ENCODE measurements around the gene COL6A2. TPM values are rescaled to one million over a fixed set of nuclear protein-coding genes. Genes with fewer than 3 reads are reported as not detected.

Gene COL6A2
- total RNA-seq, 1 donor from 2014 or later: 120 TPM

GRCh38 chr21:46159390-46159789 is 61.5 kb downstream of the COL6A2 start:
- Histone ChIP-seq H3K9ac (ENCODE audit: low read length) (no peak overlapping the region), H3K27ac (ENCODE audit: low read depth, low read length) (no peak overlapping the region), H3K4me2 (ENCODE audit: low read length) (no peak overlapping the region), H3K4me3 (ENCODE audit: insufficient read depth, low read depth, low read length) (no peak overlapping the region), H3K4me1 (ENCODE audit: insufficient read depth, low read length) (no peaks in the 10 kb centered on the region), H3K79me2 (ENCODE audit: insufficient read depth, low read length) (no peaks in the 10 kb centered on the region), H3K27me3 (ENCODE audit: insufficient read depth, low read length) (peaks cover 8% of the 10 kb centered on the region), H3K36me3 (ENCODE audit: insufficient read depth, low read length) (no peaks in the 10 kb centered on the region), H2AFZ (ENCODE audit: low read depth, low read length) (no peak overlapping the region), H3K9me3 (ENCODE audit: insufficient read depth, low read depth, low read length) (no peaks in the 10 kb centered on the region), H4K20me1 (ENCODE audit: insufficient read depth, low read length) (no peaks in the 10 kb centered on the region)
- peak overlapping the region; percentile 18 for H3K27ac Mint-ChIP-seq (ENCODE audit: unreplicated experiment)
- H3K36me3 Mint-ChIP-seq (ENCODE audit: low read depth, unreplicated experiment): peaks cover 11% of the 10 kb centered on the region
- H3K27me3 Mint-ChIP-seq (ENCODE audit: low read depth, unreplicated experiment): no peaks in the 10 kb centered on the region
- DNase-seq (ENCODE audit: low read depth) (no peak), FAIRE-seq (no peak)
- peaks cover 3% of the 10 kb centered on the region for H3K9me3 Mint-ChIP-seq (ENCODE audit: unreplicated experiment)
- no peaks in the 10 kb centered on the region for H3K4me1 Mint-ChIP-seq (ENCODE audit: low read depth, unreplicated experiment)
- no peak overlapping the region for H3K4me3 Mint-ChIP-seq (ENCODE audit: unreplicated experiment)
- no peak for TF ChIP-seq CTCF (IDR thresholded peaks at IDR 0.05; ENCODE audit: insufficient read depth, low read depth, low read length)
- TF ChIP-seq EZH2 (IDR thresholded peaks at IDR 0.05; ENCODE audit: insufficient read depth, low read length): no peak

DNA sequence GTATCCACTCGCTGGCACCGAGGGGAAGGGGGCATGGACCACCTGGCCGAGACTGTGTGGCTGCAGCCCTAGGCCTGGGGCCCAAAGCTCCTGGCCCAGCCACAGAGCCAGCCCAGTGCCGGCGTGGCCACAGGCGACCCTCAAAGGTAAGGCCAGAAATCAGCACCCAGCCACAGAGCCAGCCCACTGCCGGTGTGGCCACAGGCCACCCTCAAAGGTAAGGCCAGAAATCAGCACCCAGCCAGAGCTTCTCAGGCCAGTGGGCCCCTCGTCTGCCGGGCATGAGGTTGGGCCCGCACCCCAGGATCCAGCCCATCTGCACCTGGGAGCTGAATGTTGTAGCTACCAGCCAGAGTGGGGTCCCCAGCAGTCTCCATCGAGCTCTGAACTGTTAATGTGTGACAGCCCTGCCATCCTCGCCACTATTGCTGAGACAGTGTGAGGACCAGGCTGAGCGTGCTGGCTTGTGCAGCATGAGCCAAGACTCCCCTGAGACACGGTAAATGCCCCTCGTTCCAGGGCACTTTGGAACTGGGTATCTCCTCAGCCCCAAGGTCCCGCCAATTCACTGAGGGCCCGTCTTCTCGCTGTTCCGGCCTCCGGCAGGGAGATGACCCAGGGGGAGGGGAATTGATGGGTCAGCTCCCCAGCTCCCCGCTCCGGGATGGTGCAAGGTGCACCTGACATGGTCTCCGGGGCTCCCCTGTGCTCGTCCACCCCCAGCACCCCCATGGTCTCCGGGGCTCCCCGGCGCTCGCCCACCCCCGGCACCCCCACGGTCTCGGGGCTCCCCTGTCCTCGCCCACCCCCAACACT is 62.1 kb downstream of the COL6A2 start:
- peaks cover 3% of the 10 kb centered on the region for H3K9me3 Mint-ChIP-seq (ENCODE audit: unreplicated experiment)
- DNase-seq (ENCODE audit: low read depth) (no peak), FAIRE-seq (no peak)
- Histone ChIP-seq H3K4me3 (ENCODE audit: insufficient read depth, low read depth, low read length) (no peak overlapping the region), H3K27me3 (ENCODE audit: insufficient read depth, low read length) (peaks cover 8% of the 10 kb centered on the region), H2AFZ (ENCODE audit: low read depth, low read length) (no peak overlapping the region), H3K4me2 (ENCODE audit: low read length) (no peak overlapping the region), H3K9ac (ENCODE audit: low read length) (no peak overlapping the region), H3K4me1 (ENCODE audit: insufficient read depth, low read length) (no peaks in the 10 kb centered on the region), H4K20me1 (ENCODE audit: insufficient read depth, low read length) (no peaks in the 10 kb centered on the region), H3K36me3 (ENCODE audit: insufficient read depth, low read length) (no peaks in the 10 kb centered on the region), H3K9me3 (ENCODE audit: insufficient read depth, low read depth, low read length) (no peaks in the 10 kb centered on the region), H3K27ac (ENCODE audit: low read depth, low read length) (no peak overlapping the region), H3K79me2 (ENCODE audit: insufficient read depth, low read length) (no peaks in the 10 kb centered on the region)
- H3K27me3 Mint-ChIP-seq (ENCODE audit: low read depth, unreplicated experiment): no peaks in the 10 kb centered on the region
- peaks cover 11% of the 10 kb centered on the region for H3K36me3 Mint-ChIP-seq (ENCODE audit: low read depth, unreplicated experiment)
- H3K27ac Mint-ChIP-seq (ENCODE audit: unreplicated experiment): no peak overlapping the region
- H3K4me3 Mint-ChIP-seq (ENCODE audit: unreplicated experiment): no peak overlapping the region
- H3K4me1 Mint-ChIP-seq (ENCODE audit: low read depth, unreplicated experiment): no peaks in the 10 kb centered on the region
- TF ChIP-seq CTCF (IDR thresholded peaks at IDR 0.05; ENCODE audit: insufficient read depth, low read depth, low read length) (no peak), EZH2 (IDR thresholded peaks at IDR 0.05; ENCODE audit: insufficient read depth, low read length) (no peak)

DNA sequence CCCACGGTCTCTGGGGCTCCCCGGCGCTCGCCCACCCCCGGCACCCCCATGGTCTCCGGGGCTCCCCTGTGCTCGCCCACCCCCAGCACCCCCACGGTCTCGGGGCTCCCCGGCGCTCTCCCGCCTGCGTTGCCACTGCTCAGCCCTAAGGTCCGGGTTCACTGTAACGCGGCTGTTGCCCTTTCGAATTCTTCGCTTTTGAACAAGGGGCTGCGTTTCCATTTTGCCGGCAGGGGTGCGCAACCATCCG is 62.7 kb downstream of the COL6A2 start:
- Histone ChIP-seq H3K4me3 (ENCODE audit: insufficient read depth, low read depth, low read length) (no peak overlapping the region), H3K36me3 (ENCODE audit: insufficient read depth, low read length) (no peaks in the 10 kb centered on the region), H3K27me3 (ENCODE audit: insufficient read depth, low read length) (peaks cover 8% of the 10 kb centered on the region), H3K9me3 (ENCODE audit: insufficient read depth, low read depth, low read length) (no peaks in the 10 kb centered on the region), H3K4me1 (ENCODE audit: insufficient read depth, low read length) (no peaks in the 10 kb centered on the region), H3K79me2 (ENCODE audit: insufficient read depth, low read length) (no peaks in the 10 kb centered on the region), H3K9ac (ENCODE audit: low read length) (no peak overlapping the region), H4K20me1 (ENCODE audit: insufficient read depth, low read length) (no peaks in the 10 kb centered on the region), H3K4me2 (ENCODE audit: low read length) (no peak overlapping the region), H2AFZ (ENCODE audit: low read depth, low read length) (no peak overlapping the region), H3K27ac (ENCODE audit: low read depth, low read length) (no peak overlapping the region)
- H3K27me3 Mint-ChIP-seq (ENCODE audit: low read depth, unreplicated experiment): no peaks in the 10 kb centered on the region
- no peak for FAIRE-seq
- H3K9me3 Mint-ChIP-seq (ENCODE audit: unreplicated experiment): peaks cover 4% of the 10 kb centered on the region
- H3K4me3 Mint-ChIP-seq (ENCODE audit: unreplicated experiment): no peak overlapping the region
- no peak for DNase-seq (ENCODE audit: low read depth)
- no peak overlapping the region for H3K27ac Mint-ChIP-seq (ENCODE audit: unreplicated experiment)
- TF ChIP-seq EZH2 (IDR thresholded peaks at IDR 0.05; ENCODE audit: insufficient read depth, low read length): no peak
- H3K36me3 Mint-ChIP-seq (ENCODE audit: low read depth, unreplicated experiment): peaks cover 13% of the 10 kb centered on the region
- H3K4me1 Mint-ChIP-seq (ENCODE audit: low read depth, unreplicated experiment): no peaks in the 10 kb centered on the region

All from astrocyte (in vitro differentiated cells and primary cell).